ENCODE data around the gene ARMH4. TPM values are rescaled to one million over a fixed set of nuclear protein-coding genes. Genes with fewer than 3 reads are reported as not detected.

The ARMH4 gene
- total RNA-seq, 2 donors from 2014 or later = 0.57 to 2.8 TPM

DNA sequence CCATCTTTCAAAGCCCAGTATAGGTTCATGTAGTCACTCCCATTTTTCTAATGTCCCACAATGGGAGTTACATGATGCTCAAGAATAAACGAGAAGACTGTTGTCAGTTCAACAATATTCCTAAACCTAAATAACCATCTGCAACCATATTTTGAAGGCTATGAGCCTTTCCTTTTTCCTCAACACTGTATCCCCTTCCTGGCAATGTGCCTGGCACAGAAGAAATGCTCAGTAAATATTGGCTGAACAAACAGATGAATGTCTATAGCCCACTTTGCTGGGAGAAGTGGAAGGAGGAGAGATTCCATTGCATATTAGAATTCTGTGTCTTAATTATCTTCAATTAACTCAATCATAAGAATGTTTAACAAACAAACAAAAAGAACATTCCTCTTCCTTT lies 6.1 kb downstream of the ARMH4 start:
- Histone ChIP-seq H3K27me3 (peaks cover 13% of the 10 kb centered on the region), H3K4me3 (no peak overlapping the region), H3K9me3 (no peaks in the 10 kb centered on the region), H3K36me3 (no peaks in the 10 kb centered on the region), H3K9ac (ENCODE audit: low read depth in 2 of 2, low read length in 2 of 2) (no peak overlapping the region), H3K4me1 (no peaks in the 10 kb centered on the region), H3K27ac (no peak overlapping the region)
- TF ChIP-seq, protein P1, sequence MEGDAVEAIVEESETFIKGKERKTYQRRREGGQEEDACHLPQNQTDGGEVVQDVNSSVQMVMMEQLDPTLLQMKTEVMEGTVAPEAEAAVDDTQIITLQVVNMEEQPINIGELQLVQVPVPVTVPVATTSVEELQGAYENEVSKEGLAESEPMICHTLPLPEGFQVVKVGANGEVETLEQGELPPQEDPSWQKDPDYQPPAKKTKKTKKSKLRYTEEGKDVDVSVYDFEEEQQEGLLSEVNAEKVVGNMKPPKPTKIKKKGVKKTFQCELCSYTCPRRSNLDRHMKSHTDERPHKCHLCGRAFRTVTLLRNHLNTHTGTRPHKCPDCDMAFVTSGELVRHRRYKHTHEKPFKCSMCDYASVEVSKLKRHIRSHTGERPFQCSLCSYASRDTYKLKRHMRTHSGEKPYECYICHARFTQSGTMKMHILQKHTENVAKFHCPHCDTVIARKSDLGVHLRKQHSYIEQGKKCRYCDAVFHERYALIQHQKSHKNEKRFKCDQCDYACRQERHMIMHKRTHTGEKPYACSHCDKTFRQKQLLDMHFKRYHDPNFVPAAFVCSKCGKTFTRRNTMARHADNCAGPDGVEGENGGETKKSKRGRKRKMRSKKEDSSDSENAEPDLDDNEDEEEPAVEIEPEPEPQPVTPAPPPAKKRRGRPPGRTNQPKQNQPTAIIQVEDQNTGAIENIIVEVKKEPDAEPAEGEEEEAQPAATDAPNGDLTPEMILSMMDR (IDR thresholded peaks at IDR 0.05) = no peak
- no peak for DNase-seq
- intact Hi-C loops (cut with DNase I) = no loop called here

DNA sequence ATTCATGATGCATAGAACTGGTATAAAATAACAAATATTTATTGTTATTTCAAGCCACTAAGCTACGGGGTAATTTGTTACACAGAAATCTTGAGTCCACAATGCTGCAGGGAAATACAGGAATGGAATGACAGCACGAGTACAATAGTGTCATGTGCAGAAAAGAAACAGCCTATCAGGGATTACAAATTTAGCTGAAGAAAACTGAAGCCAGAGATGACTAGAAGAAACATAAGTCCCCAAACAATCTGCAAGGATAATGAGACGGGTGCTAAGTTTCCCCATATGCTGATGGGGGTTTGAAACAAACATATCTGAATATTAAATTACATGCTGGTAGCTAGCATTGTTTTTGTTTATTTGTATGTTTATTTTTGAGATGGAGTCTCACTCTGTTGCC lies 8.9 kb downstream of the ARMH4 start:
- Histone ChIP-seq H3K4me1 (no peaks in the 10 kb centered on the region), H3K36me3 (no peaks in the 10 kb centered on the region), H3K27me3 (no peaks in the 10 kb centered on the region), H3K9me3 (no peaks in the 10 kb centered on the region), H3K27ac (no peak overlapping the region), H3K4me3 (no peak overlapping the region), H3K9ac (ENCODE audit: low read depth in 2 of 2, low read length in 2 of 2) (no peak overlapping the region)
- TF ChIP-seq, protein P1 (IDR thresholded peaks at IDR 0.05) = no peak
- no peak for DNase-seq
- intact Hi-C loops (cut with DNase I) = no loop called here

DNA sequence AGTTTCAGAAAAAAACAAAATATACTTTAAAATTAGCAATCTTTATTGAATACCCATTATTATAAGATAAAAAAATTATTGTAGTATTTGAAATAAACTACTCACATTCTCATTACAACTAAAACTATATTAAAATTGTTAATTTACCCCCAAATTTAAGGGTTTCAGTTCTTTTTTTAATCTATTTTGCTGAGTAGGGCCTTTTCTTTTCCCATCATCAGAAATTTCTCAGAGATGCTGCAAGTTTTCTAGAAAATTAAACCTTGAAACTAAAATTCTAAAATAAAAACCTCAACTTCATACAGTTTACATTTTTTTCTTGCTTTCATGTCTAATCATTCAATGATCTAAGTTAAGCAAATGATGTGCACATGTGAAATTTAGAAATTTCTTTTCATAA lies 10.1 kb downstream of the ARMH4 start:
- Histone ChIP-seq H3K9me3 (no peaks in the 10 kb centered on the region), H3K27me3 (no peaks in the 10 kb centered on the region), H3K4me1 (no peaks in the 10 kb centered on the region), H3K4me3 (no peak overlapping the region), H3K27ac (no peak overlapping the region), H3K36me3 (no peaks in the 10 kb centered on the region), H3K9ac (ENCODE audit: low read depth in 2 of 2, low read length in 2 of 2) (no peak overlapping the region)
- TF ChIP-seq, protein P1 (IDR thresholded peaks at IDR 0.05) = no peak
- intact Hi-C loops (cut with DNase I) = no loop called here
- no peak for DNase-seq

DNA sequence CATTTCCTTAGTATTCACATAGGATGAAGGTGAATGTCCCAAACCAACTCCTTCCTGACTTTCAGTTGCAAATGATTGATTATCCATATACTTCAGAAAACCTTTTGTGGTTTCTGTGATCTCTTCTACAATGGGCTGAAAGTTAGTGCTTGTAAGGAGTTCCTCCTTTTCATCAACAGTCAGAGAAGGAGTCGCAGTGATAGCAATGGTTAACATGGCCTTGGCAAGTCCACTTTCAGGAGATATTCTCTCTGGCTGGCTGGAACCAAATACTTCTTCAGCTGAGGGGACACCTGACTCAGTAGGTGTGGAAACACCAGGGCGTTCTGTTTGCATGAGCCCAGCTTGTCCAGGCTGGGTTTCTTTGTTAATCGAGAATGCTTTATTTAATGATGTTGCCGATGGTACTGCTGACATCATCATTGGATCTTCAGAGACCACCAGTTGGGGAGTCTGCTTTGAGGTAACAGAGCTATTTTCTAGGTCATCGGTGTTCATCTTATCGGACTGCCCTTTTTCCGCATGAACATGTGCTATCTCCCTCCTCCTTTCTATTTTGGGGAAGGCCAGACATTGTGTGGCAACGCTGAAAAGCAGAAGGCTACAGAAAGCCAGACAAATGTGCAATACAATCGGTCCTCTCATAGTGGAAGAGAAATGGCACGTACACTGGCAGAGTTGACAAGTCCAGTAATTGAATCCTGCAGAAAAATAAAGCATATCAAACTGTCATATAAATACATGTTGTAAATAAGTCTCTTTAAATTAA lies 13.1 kb downstream of the ARMH4 start:
- Histone ChIP-seq H3K27ac (no peak overlapping the region), H3K4me3 (no peak overlapping the region), H3K9ac (ENCODE audit: low read depth in 2 of 2, low read length in 2 of 2) (no peak overlapping the region), H3K36me3 (no peaks in the 10 kb centered on the region), H3K9me3 (no peaks in the 10 kb centered on the region), H3K4me1 (no peaks in the 10 kb centered on the region), H3K27me3 (no peaks in the 10 kb centered on the region)
- TF ChIP-seq, protein P1 (IDR thresholded peaks at IDR 0.05) = no peak
- DNase-seq = no peak
- intact Hi-C loops (cut with DNase I) = no loop called here

DNA sequence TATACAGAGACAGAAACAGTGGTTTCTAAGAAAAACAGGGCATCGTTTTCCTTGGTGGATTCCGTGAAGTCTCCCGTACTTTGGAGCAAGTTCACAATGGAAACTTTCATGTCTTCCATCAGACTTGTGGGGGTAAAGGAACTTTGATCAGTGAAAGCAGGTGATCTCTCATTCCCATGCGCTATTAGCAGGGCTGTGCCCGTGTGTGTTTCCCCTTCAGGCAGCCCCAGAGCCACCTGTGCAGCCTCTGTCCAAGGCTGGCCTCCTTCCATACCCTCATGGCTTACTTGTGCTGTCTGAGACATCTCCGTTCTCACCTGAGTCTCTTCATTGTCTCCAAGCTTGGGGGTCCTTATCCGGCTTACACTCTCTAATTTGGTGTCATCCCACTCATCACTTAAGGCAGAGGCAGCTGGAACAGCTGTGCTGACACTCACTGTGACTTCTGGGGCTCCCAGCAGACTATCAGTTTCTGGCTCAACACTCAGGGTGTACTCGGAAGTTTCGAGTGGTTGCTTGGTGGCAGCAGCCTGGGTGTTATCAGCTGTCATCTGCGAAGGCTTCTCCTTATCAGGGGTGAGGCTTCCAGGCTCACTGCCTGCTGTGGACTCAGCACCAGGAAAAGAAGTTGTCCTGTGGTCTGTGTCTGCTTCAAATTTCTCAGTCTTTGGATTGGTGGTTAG lies 13.8 kb downstream of the ARMH4 start:
- Histone ChIP-seq H3K9ac (ENCODE audit: low read depth in 2 of 2, low read length in 2 of 2) (no peak overlapping the region), H3K36me3 (no peaks in the 10 kb centered on the region), H3K27me3 (no peaks in the 10 kb centered on the region), H3K4me3 (no peak overlapping the region), H3K4me1 (no peaks in the 10 kb centered on the region), H3K9me3 (no peaks in the 10 kb centered on the region), H3K27ac (no peak overlapping the region)
- TF ChIP-seq, protein P1 (IDR thresholded peaks at IDR 0.05) = no peak
- no peak for DNase-seq
- intact Hi-C loops (cut with DNase I) = no loop called here

Measured in colonic mucosa (tissue), 4 donors.